Measurements from ENCODE around the gene ARHGEF5. TPM values are rescaled to one million over a fixed set of nuclear protein-coding genes. Genes with fewer than 3 reads are reported as not detected.
"Not testable (repeated sequence)": the region's sequence is repeated elsewhere in the genome, so short reads cannot be mapped to it uniquely, and the experiment has no call there.

ARHGEF5 gene
- 15.6 and 34.1 TPM in 2 replicates for total RNA-seq

DNA sequence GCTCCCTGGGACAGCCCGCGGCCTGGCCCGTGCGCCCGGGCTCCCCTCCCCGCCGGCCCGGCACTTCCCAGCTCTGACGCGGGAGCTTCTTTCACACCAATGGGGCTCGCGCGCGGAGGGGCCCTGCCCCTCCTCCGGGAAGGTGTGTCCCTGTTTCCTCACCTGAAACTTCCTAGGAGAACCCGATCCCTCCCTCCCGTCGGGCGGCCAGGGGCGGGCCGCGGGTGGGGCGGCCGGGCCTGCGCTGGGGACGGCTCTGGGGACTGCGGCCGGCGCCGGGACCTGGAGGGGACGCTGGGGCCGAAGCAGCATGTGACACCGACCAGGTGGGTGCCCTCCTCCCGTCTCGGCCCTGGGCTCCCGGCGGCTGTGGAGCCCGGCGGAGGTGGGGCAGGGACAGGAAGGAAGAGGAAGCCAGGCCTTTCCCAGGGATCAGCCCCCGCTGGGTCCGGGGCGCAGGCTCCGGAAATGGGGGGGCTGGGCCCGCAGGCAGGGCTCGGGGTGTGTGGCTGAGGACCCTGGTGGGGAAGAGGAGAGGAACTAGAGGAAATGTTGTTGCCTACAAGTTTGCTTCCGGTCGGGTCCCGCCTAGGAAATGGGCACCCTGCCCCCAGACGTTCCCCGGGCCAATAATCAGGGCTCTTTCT, at the start of gene ARHGEF5:
ARHGEF5 (plus strand) TSS at position 227 of the 647 bp plus-strand sequence. CDS start 7,268 bp downstream, outside the sequence.
- DNase-seq (ENCODE audit: low read depth): not testable (repeated sequence)

- not testable (repeated sequence) for DNase-seq (ENCODE audit: low read depth)
These were observed 45.5 kb upstream of the ARHGEF5 start for GRCh38 chr7:144309702-144310101.

- not testable (repeated sequence) for DNase-seq (ENCODE audit: low read depth)
These were observed 44.0 kb upstream of the ARHGEF5 start for GRCh38 chr7:144311218-144311617.

- not testable (repeated sequence) for DNase-seq (ENCODE audit: low read depth)
These were observed 43.2 kb upstream of the ARHGEF5 start, which contains the start of gene OR2A1 for GRCh38 chr7:144311872-144312469. Gene OR2A1 (plus strand): TSS chr7:144312419. CDS start chr7:144318125, 5,706 bp downstream.

DNA sequence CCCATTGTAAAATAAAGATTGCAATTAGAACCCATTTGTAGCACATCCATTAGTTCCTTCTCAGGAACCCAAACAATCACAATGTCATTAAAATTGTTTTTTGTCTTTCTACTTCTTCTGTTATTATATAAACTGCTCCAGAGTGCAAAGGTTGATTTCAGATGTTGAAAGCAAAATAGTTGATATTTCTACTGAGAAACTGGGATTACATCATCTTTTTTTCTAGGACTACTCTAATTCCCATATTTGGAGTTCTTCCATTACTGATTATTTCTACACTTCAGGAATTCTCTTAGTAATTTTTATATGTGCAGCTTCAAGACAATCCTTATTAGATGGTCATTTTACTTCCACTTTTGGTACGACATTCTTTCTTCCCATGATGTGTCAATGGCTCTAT, 37.7 kb upstream of the ARHGEF5 start:
- DNase-seq (ENCODE audit: low read depth): not testable (repeated sequence)

GRCh38 chr7:144319547-144319946, 35.7 kb upstream of the ARHGEF5 start:
- not testable (repeated sequence) for DNase-seq (ENCODE audit: low read depth)

DNA sequence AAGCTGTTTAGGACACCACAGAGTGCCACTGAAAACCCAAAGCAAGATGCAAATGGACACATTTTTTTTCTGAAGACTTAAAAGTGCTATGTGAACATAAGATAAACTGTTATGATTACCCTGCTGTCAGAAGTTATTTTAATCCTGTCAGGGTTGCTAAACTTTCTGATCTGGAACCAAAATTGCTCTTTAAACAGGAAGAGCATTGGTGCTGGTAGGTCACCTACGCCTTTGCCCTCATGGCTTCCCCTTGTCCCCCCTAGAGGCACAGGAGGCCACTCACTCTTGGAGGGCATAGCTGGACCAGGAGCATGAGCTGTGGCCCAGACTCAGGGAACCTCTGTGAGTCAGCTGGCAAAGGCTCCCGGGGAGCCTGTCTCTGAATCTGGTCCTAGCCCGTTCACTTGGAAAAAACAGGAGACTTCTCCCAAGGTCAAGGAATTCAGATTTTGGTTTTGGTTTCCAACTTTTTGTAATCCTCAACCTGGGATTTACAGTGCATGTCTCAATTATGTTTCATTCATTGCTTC, 33.5 kb upstream of the ARHGEF5 start:
- DNase-seq (ENCODE audit: low read depth): not testable (repeated sequence)

GRCh38 chr7:144323359-144323758, 31.8 kb upstream of the ARHGEF5 start:
- DNase-seq (ENCODE audit: low read depth): not testable (repeated sequence)

DNA sequence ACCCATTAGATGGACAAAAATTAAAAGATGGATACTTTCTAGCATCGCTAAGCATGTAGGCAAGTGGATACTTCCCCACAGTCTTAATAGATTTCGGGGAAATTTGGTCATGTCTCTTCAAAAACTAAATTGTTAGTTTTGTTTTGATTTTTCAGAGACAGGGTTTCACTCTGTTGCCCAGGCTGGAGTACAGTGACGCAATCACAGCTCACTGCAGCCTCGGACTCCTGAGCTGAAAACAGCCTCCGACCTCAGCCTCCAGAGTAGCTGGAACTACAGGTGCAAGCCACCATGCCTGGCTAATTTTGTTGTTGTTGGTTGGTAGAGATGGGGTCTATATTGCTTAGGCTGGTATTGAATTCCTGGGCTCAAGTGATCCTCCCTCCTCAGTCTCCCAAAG, 29.3 kb upstream of the ARHGEF5 start:
- not testable (repeated sequence) for DNase-seq (ENCODE audit: low read depth)

GRCh38 chr7:144330044-144330443, 25.2 kb upstream of the ARHGEF5 start:
- not testable (repeated sequence) for DNase-seq (ENCODE audit: low read depth)

- not testable (repeated sequence) for DNase-seq (ENCODE audit: low read depth)
These were observed 23.8 kb upstream of the ARHGEF5 start for GRCh38 chr7:144331221-144331995.

DNA sequence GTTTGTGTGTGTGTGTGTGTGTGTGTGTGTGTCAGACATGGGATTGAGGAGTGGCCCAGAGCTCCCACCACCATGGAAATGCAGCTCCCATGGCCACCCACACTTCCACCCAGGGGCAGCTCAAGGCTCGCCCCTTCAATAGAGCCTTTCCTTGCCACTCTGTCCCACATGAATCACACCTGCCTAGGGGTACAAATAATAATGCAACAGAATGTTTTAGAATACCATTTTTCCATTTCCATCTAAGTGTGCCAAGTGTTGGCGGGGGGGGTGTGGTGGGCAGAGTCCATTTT, 23.3 kb upstream of the ARHGEF5 start:
- not testable (repeated sequence) for DNase-seq (ENCODE audit: low read depth)

DNA sequence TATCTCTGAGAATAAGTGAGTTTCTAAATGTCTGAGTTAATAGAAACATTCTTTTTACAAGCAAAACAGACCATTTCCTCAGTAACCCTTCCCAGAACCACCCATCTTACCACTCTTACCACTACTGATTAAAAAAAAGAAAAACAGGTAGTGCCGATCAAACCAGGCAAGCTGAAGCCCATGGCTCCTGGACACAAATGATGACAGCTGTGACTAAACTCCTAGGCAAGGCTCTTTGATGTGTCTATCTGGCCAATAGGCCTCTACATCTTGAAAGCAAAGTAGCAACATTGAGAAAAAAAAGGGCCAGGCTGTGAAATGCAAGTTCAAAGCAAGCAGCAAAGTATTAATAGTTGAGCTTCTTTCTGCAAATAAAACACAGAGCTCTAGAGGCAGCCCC, 6.6 kb upstream of the ARHGEF5 start:
- not testable (repeated sequence) for DNase-seq (ENCODE audit: low read depth)

DNA sequence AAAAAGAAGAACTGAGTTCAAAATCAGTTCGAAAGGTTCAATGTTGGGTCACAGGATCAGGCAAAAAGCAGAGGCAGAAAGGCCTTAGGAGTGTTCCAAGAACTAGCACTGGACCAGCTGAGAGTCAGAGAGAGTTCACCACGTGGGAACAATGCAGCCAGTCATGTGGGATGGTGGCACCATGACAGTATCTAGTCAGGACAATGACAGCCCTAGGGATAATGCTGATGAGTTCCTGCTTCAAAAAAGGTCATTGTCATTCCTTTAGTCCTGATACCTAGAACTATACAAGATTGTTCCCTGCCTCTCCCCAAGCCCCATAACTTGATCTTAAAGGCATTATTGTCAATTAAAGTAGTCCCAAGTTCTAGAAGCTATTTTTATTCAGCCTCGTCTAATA, 3.5 kb upstream of the ARHGEF5 start:
- DNase-seq (ENCODE audit: low read depth): not testable (repeated sequence)

DNA sequence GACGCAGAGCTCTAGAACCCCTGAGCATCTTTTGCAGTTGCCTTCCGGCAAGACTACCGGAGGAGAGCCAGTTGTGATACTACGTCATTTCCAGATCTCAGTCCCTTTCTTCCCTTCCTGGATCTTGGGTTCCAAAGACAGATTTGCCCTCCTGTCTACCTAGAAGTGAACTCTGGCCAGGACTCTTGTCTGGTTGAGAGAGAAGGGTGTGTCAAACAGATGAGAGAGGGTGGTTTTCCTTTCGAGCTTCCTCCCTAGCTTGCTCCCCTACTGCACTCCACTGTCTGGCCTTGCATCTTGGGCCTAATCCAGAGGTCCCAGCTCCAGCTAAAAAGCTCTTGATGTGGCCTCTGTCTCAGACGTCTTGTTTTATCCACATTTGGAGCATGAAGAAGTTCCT, 983 bp downstream of the ARHGEF5 start:
- DNase-seq (ENCODE audit: low read depth): not testable (repeated sequence)

- DNase-seq (ENCODE audit: low read depth): not testable (repeated sequence)
These were observed 1.7 kb downstream of the ARHGEF5 start for GRCh38 chr7:144356860-144357259.

- not testable (repeated sequence) for DNase-seq (ENCODE audit: low read depth)
These were observed 6.9 kb downstream of the ARHGEF5 start for GRCh38 chr7:144362061-144362460.

DNA sequence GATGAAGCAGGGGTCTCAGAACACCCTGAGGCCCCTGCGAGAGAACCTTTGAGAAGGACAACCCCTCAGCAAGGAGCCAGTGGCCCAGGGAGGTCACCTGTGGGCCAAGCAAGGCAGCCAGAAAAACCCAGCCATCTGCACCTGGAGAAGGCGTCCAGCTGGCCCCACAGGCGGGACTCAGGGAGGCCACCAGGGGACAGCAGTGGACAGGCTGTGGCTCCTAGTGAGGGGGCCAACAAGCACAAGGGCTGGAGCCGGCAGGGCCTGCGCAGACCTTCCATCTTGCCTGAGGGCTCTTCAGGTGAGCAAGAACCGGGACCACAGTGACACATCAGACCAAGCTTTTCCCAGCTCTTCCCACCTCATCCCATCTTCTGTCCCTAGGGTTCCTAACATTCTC, 10.3 kb downstream of the ARHGEF5 start:
- DNase-seq (ENCODE audit: low read depth): not testable (repeated sequence)

GRCh38 chr7:144367250-144367649, 12.0 kb downstream of the ARHGEF5 start:
- not testable (repeated sequence) for DNase-seq (ENCODE audit: low read depth)

GRCh38 chr7:144369221-144369620, 14.0 kb downstream of the ARHGEF5 start:
- DNase-seq (ENCODE audit: low read depth): not testable (repeated sequence)

- no peak for DNase-seq (ENCODE audit: low read depth)
These were observed 23.4 kb downstream of the ARHGEF5 start for GRCh38 chr7:144378651-144379050.

DNA sequence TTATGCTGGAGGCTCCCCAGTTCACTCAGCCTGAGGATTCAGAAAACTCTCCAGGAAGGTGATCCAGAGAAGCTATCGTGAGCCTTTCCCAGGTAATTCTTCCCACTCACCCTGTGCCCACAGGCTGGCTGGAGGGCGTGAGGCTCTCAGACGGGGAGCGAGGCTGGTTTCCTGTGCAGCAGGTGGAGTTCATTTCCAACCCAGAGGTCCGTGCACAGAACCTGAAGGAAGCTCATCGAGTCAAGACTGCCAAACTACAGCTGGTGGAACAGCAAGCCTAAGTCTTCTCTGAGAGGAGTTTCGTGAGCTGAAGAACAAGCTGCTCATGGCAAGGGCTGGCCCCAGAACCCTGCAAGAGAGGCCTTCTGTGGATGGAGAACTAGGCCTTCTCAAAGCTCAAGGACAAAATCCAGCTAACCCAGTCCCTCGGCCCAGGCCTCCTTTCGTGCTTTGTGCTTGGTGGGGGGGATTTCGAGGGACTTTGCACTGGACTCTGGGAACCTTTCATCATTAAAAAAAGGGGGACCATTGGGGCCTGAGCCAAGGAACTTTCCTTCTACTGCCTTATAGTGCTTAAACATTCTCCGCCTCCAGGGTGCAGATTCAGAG, 24.7 kb downstream of the ARHGEF5 start:
- no peak for DNase-seq (ENCODE audit: low read depth)

All from renal cortical epithelial cell (primary cell).